ENCODE measurements around the gene IFT80. TPM values are rescaled to one million over a fixed set of nuclear protein-coding genes. Genes with fewer than 3 reads are reported as not detected.

Gene IFT80
- total and polyA plus RNA-seq, 10 of the 15 experiments (the other 5 are each of a cell fraction or from before 2014, with no cell fraction given), result 6.5 to 21.5 (median 14.1) TPM

- ChIA-PET POLR2A (no interaction called here), SMC1A (ENCODE audit: uncharacterized antibody, unreplicated experiment) (no interaction called here), RAD21 (ENCODE audit: unreplicated experiment) (no interaction called here), CTCF (no interaction called here)
- no peaks in the 10 kb centered on the region for H4K20me1 ChIP-seq (ENCODE audit: control insufficient read depth, insufficient read depth)
- intact Hi-C loops (cut with micrococcal nuclease; ENCODE audit: unreplicated experiment) (no loop called here), in situ Hi-C loops (cut with MboI) (no loop called here)
- FAIRE-seq, result no peak
- H3K27ac ChIP-seq (ENCODE audit: control insufficient read depth, insufficient read depth), result no peak overlapping the region
- no peak overlapping the region for H3K4me2 ChIP-seq (ENCODE audit: control insufficient read depth, insufficient read depth)
- H3K9ac ChIP-seq (ENCODE audit: control insufficient read depth, insufficient read depth, low read length), result no peak overlapping the region
- H3K4me3 ChIP-seq, result no peak overlapping the region
- no peak for DNase-seq (ENCODE audit: low read depth, low spot score)
- no peaks in the 10 kb centered on the region for H3K36me3 ChIP-seq (ENCODE audit: control insufficient read depth in 2 of 2, insufficient read depth in 2 of 2, low read length in 1 of 2)
- no peak for TF ChIP-seq SREBF2 (IDR thresholded peaks at IDR 0.05; ENCODE audit: low read length)
- no peak for TF ChIP-seq HDAC6 (IDR thresholded peaks at IDR 0.05; ENCODE audit: unreplicated experiment)
- TF ChIP-seq, protein P1, sequence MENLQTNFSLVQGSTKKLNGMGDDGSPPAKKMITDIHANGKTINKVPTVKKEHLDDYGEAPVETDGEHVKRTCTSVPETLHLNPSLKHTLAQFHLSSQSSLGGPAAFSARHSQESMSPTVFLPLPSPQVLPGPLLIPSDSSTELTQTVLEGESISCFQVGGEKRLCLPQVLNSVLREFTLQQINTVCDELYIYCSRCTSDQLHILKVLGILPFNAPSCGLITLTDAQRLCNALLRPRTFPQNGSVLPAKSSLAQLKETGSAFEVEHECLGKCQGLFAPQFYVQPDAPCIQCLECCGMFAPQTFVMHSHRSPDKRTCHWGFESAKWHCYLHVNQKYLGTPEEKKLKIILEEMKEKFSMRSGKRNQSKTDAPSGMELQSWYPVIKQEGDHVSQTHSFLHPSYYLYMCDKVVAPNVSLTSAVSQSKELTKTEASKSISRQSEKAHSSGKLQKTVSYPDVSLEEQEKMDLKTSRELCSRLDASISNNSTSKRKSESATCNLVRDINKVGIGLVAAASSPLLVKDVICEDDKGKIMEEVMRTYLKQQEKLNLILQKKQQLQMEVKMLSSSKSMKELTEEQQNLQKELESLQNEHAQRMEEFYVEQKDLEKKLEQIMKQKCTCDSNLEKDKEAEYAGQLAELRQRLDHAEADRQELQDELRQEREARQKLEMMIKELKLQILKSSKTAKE (IDR thresholded peaks at IDR 0.05; ENCODE audit: low read depth, poor library complexity, severe bottlenecking), result no peak
- TF ChIP-seq SUPT20H (IDR thresholded peaks at IDR 0.05; ENCODE audit: borderline replicate concordance, control insufficient read depth, low read depth, low read length), result no peak
- no peak for TF ChIP-seq RUNX3 (IDR thresholded peaks at IDR 0.05; ENCODE audit: low read length)
- TF ChIP-seq, protein P2, sequence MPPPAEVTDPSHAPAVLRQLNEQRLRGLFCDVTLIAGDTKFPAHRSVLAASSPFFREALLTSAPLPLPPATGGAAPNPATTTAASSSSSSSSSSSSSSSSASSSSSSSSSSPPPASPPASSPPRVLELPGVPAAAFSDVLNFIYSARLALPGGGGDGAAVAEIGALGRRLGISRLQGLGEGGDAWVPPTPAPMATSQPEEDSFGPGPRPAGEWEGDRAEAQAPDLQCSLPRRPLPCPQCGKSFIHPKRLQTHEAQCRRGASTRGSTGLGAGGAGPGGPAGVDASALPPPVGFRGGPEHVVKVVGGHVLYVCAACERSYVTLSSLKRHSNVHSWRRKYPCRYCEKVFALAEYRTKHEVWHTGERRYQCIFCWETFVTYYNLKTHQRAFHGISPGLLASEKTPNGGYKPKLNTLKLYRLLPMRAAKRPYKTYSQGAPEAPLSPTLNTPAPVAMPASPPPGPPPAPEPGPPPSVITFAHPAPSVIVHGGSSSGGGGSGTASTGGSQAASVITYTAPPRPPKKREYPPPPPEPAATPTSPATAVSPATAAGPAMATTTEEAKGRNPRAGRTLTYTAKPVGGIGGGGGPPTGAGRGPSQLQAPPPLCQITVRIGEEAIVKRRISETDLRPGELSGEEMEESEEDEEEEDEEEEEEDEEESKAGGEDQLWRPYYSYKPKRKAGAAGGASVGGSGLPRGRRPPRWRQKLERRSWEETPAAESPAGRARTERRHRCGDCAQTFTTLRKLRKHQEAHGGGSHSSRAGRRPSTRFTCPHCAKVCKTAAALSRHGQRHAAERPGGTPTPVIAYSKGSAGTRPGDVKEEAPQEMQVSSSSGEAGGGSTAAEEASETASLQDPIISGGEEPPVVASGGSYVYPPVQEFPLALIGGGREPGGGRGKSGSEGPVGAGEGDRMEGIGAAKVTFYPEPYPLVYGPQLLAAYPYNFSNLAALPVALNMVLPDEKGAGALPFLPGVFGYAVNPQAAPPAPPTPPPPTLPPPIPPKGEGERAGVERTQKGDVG (CRISPR knock-in tag; IDR thresholded peaks at IDR 0.05), result no peak
- TF ChIP-seq ATF2 (IDR thresholded peaks at IDR 0.05; ENCODE audit: low read length), result no peak
- no peak for TF ChIP-seq E2F4 (IDR thresholded peaks at IDR 0.05; ENCODE audit: low read depth, low read length)
- no peak for TF ChIP-seq ZNF622 (IDR thresholded peaks at IDR 0.05)
- H3K27me3 ChIP-seq (replicated peaks in 1 of 2; ENCODE audit: control insufficient read depth in 2 of 2, insufficient read depth in 2 of 2, low read length in 1 of 2), result no peaks in the 10 kb centered on the region
- no peak for ATAC-seq
- H3K79me2 ChIP-seq (ENCODE audit: control insufficient read depth, insufficient read depth, low read length), result no peaks in the 10 kb centered on the region
- no TSS peak for BruUV-seq (replicated peaks)
- no peaks in the 10 kb centered on the region for H3K4me1 ChIP-seq (ENCODE audit: control insufficient read depth, insufficient read depth, low read length)
- 100% methylated on average over 1 of the region's 1 CpG for WGBS (ENCODE audit: insufficient coverage, insufficient replicate concordance, low lambda C conversion rate, missing lambda C conversion rate)
- no peak overlapping the region for H2AFZ ChIP-seq (ENCODE audit: control insufficient read depth, low read depth, low read length)
- no peaks in the 10 kb centered on the region for H3K9me3 ChIP-seq (replicated peaks; ENCODE audit: control insufficient read depth, insufficient read depth, low read length)
These were observed 111.4 kb downstream of the IFT80 start for GRCh38 chr3:160287666-160288065.

Measured in GM12878 (cell line).